ENCODE data around the gene SPAG7. TPM values are rescaled to one million over a fixed set of nuclear protein-coding genes. Genes with fewer than 3 reads are reported as not detected.

SPAG7 gene
- total RNA-seq, 1 donor from 2014 or later, result 40.5 TPM

- no peak for FAIRE-seq
- DNase-seq (ENCODE audit: low read depth), result no peak
- H3K27me3 ChIP-seq (ENCODE audit: control insufficient read depth, insufficient read depth, low read length), result no peaks in the 10 kb centered on the region
- TF ChIP-seq, protein P1, sequence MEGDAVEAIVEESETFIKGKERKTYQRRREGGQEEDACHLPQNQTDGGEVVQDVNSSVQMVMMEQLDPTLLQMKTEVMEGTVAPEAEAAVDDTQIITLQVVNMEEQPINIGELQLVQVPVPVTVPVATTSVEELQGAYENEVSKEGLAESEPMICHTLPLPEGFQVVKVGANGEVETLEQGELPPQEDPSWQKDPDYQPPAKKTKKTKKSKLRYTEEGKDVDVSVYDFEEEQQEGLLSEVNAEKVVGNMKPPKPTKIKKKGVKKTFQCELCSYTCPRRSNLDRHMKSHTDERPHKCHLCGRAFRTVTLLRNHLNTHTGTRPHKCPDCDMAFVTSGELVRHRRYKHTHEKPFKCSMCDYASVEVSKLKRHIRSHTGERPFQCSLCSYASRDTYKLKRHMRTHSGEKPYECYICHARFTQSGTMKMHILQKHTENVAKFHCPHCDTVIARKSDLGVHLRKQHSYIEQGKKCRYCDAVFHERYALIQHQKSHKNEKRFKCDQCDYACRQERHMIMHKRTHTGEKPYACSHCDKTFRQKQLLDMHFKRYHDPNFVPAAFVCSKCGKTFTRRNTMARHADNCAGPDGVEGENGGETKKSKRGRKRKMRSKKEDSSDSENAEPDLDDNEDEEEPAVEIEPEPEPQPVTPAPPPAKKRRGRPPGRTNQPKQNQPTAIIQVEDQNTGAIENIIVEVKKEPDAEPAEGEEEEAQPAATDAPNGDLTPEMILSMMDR (IDR thresholded peaks at IDR 0.05; ENCODE audit: insufficient read depth, low read length, severe bottlenecking), result no peak
- H3K36me3 ChIP-seq (ENCODE audit: control insufficient read depth, insufficient read depth, low read length), result no peaks in the 10 kb centered on the region
- no peak overlapping the region for H3K4me3 ChIP-seq (ENCODE audit: low read depth, low read length)
Observed at GRCh38 chr17:4913994-4914393, 53.6 kb downstream of the SPAG7 start.

Other genes starting within 250 kb of the SPAG7 start
- 10.5 and 16.5 TPM in 2 replicates for gene MED11, start 236.4 kb downstream of the SPAG7 start, total RNA-seq
- under 0.01 and 0.38 TPM in 2 replicates for gene ZMYND15, start 228.0 kb downstream of the SPAG7 start, total RNA-seq
- gene CXCL16, start 227.9 kb downstream of the SPAG7 start, total RNA-seq, result 9.2 and 12.7 TPM in 2 replicates
- not detected in 2 replicates for gene TM4SF5, start 195.9 kb downstream of the SPAG7 start, total RNA-seq
- gene VMO1, start 181.5 kb downstream of the SPAG7 start, total RNA-seq, result 0.77 TPM in 1 of 2 replicates, not detected in the other
- gene GLTPD2, start 178.9 kb downstream of the SPAG7 start, total RNA-seq, result not detected in 2 replicates
- gene PSMB6, start 171.7 kb downstream of the SPAG7 start, total RNA-seq, result 144 and 157 TPM in 2 replicates
- 20.0 and 41.6 TPM in 2 replicates for gene PLD2, start 160.7 kb downstream of the SPAG7 start, total RNA-seq
- gene MINK1, start 134.5 kb downstream of the SPAG7 start, total RNA-seq, result 58.4 and 91.7 TPM in 2 replicates
- gene C17orf107, start 68.3 kb downstream of the SPAG7 start, total RNA-seq, result 5.5 and 8.3 TPM in 2 replicates
- gene CHRNE, start 64.7 kb downstream of the SPAG7 start, total RNA-seq, result 0.13 and 0.79 TPM in 2 replicates
- gene GP1BA, start 35.5 kb downstream of the SPAG7 start, total RNA-seq, result not detected in 2 replicates
- gene SLC25A11, start 27.8 kb downstream of the SPAG7 start, total RNA-seq, result 51.6 and 71.8 TPM in 2 replicates
- 15.8 and 26.0 TPM in 2 replicates for gene RNF167, start 27.5 kb downstream of the SPAG7 start, total RNA-seq
- 440 and 907 TPM in 2 replicates for gene PFN1, start 19.3 kb downstream of the SPAG7 start, total RNA-seq
- gene ENO3, start 16.7 kb downstream of the SPAG7 start, total RNA-seq, result 0.51 and 1.8 TPM in 2 replicates
- gene CAMTA2, start 19.9 kb upstream of the SPAG7 start, total RNA-seq, result 4.7 and 5.9 TPM in 2 replicates
- gene INCA1, start 29.7 kb upstream of the SPAG7 start, total RNA-seq, result 0.13 and 0.53 TPM in 2 replicates
- 89.0 and 232 TPM in 2 replicates for gene KIF1C, start 30.1 kb upstream of the SPAG7 start, total RNA-seq
- gene SLC52A1, start 67.6 kb upstream of the SPAG7 start, total RNA-seq, result 0.26 and 0.53 TPM in 2 replicates
- 0.53 and 0.64 TPM in 2 replicates for gene ZFP3, start 110.7 kb upstream of the SPAG7 start, total RNA-seq
- gene ZNF232, start 144.1 kb upstream of the SPAG7 start, total RNA-seq, result 8.2 and 10.0 TPM in 2 replicates
- not detected in 2 replicates for gene USP6, start 148.2 kb upstream of the SPAG7 start, total RNA-seq
- 2.9 and 3.2 TPM in 2 replicates for gene ZNF594, start 224.1 kb upstream of the SPAG7 start, total RNA-seq